ELF-1 (cell line): ENCODE measurements around the gene SOX6.
"Not testable (repeated sequence)": the region's sequence is repeated elsewhere in the genome, so short reads cannot be mapped to it uniquely, and the experiment has no call there.

Experiments
- DNase-seq: peaks from one replicate; pipeline ENCODE4 v3.0.0-alpha.2; 2016; ENCODE audit warnings: low read depth, low spot score

Gene SOX6

GRCh38 chr11:16356057-16356760, at the start of gene SOX6:
SOX6 (minus strand) TSS chr11:16356546; CDS start chr11:16341248, 15,298 bp downstream.
- no peak for DNase-seq

- DNase-seq, result no peak
Measured at GRCh38 chr11:16404781-16405285, 48.5 kb upstream of the SOX6 start.

DNA sequence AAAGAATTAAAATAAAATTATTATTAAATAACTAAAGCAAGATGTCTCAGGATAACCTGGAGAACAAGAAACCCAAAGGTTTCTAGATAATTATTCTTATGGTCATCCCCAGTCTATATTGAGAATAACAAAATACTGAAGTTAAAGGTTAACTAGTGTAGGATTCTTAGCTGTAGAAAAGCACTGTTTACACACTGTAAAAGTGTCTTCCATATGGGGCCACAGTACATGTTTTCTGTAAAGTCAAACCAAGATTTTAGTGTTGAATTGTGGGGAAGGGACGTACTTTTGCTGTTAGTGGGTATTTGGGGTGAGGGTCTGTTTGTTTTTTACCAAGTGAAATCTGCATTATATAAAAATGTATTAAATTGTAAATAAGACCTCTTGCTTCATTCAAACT, 47.5 kb upstream of the SOX6 start:
- no peak for DNase-seq

- DNase-seq, result no peak
Measured at GRCh38 chr11:16403448-16403803, 47.1 kb upstream of the SOX6 start.

GRCh38 chr11:16402654-16403447, 46.5 kb upstream of the SOX6 start:
- peak; percentile 26 for DNase-seq

DNA sequence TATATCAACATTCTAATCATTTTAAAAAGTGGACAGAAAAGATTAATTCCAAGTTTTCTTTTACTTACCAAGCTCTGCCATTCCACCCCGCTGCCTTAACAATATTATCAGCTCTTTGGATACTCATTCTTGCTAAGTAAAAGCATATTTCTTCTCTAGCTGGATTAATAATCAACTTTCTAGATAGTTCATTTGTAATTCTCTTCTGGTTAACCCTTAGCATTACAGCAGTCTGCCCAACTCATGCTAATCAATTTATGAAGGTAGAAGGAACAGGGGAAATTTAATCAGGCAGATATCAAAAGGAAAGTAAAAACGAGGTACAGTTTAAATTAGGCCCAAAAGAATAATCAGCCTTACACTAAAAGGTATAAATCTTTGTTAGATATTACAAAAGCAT, 41.0 kb upstream of the SOX6 start:
- no peak for DNase-seq

DNA sequence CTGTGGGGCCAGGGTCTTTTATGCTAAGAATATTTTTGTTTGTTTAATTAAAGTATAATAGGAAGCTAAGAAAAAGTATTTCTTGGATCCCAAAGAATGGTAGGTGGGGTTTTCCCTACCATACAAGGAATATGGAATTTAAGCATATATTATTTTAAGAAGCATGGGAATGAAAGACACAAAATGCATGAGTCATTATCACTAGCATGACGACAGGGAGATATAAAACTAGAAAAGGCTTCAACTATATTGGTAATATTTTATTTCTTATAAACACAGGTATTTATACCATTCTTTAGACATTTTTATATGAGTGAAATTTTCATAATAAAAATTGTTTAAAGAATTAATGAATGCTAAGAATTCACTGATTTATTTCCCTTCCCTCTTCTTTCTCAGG, 39.3 kb upstream of the SOX6 start:
- no peak for DNase-seq

GRCh38 chr11:16394947-16395346, 38.6 kb upstream of the SOX6 start:
- DNase-seq, result no peak

GRCh38 chr11:16393340-16393739, 37.0 kb upstream of the SOX6 start:
- no peak for DNase-seq

DNA sequence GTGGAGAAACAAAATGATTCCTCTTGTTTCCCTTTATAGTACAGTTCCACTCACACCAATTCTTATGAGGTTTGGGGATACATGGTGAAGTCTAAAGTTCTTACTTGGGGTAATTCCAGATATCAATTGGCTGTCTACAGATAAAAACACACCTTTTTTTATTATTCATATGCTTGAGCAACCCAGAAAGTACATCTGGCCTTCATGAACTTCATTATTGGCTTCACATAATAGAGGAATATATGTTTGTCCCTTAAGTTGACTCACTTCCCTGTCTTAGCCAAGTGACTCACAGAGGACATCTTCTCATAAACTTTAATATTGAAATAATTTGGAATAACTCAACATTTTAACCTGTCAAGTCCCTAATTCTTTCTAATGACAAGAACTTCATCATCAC, 36.3 kb upstream of the SOX6 start:
- no peak for DNase-seq

- DNase-seq, result not testable (repeated sequence)
Measured at GRCh38 chr11:16390826-16391225, 34.5 kb upstream of the SOX6 start.

- no peak for DNase-seq
Measured at GRCh38 chr11:16385099-16385498, 28.8 kb upstream of the SOX6 start.

DNA sequence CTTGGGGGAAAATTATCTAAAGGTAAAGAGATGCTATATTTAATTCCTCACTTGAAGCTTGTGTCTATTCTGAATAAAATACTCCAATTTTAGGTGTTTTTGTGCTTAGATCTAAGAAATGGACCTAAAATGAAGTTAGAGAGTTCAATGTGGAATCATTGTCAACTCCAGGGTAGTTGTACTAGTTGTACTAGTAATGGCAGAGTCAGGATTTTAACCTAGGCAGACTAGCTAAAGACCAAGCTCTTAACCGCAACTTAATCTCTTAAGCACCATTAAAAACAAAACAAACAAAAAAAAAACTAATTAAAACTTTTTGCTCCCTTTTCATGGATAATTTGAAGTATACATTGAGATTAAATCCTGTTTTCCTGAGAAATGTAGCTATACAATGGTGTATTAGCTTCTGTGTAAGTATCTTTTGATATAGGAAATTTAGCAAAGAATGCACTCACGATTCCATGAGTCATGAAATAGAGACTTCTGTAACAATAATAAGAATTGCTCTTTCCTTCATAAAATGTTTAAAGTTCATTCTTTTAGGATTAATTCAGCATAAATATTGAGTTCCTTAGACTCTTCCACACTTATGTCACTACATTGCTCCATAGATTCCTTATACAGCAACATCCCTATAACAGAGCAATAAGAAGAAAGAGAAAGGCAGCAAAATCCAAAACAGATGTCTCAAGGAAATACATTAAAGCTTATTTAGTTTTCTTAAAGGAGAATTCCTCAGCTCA, 26.5 kb upstream of the SOX6 start:
- DNase-seq, result no peak

DNA sequence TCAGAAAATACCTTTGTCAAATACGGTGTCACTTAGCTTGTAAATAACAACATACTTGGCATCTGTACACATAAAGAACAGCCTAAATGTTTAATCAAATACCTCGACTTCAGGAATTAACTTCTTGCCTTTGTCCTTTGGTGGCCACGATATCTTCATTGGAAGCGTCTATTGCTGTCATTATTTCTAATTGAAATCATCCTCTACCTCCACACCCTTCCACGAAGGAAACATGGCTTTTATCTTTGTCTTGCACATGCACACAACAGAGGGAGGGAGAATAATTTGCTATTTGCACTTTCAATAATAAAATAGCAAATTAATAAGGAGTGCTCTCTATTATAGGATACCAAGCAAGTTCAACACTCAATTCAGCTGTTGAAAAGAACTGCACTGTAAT, 25.8 kb upstream of the SOX6 start:
- DNase-seq, result no peak

GRCh38 chr11:16380941-16381568, 24.7 kb upstream of the SOX6 start:
- DNase-seq, result no peak

DNA sequence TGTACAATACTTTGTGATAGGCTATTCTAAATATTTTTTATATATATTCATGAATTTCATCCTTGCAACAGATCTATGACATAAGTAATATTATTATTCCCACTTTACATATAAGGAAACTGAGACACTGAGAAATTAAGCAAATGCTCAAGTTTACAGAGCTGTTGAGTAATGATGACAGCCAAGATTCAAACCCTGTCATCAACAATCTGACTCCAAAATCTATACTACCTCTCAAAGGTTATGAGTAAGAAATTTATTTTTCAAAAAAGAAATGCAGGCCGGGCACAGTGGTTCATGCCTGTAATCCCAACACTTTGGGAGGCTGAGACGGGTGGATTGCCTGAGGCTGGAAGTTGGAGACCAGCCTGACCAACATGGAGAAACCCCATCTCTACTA, 22.6 kb upstream of the SOX6 start:
- no peak for DNase-seq

GRCh38 chr11:16377746-16378145, 21.4 kb upstream of the SOX6 start:
- DNase-seq, result no peak

GRCh38 chr11:16375664-16376063, 19.3 kb upstream of the SOX6 start:
- not testable (repeated sequence) for DNase-seq

DNA sequence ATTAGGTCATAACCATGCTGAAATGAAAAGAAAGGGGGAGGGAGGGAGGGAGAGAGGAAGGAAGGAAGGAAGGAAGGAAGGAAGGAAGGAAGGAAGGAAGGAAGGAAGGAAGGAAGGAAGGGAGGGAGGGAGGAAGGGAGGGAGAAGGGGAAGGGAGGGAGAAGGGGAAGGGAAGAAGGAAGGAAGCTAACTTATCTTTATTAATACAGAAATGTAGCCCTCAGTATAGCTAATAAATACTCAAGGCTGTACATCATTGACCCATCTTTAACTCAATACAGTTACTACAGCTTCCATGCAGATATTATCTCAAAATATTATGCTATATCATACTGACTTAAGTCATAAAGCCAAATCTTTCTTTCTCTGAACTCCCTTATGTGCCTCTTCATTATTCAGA, 17.4 kb upstream of the SOX6 start:
- no peak for DNase-seq

DNA sequence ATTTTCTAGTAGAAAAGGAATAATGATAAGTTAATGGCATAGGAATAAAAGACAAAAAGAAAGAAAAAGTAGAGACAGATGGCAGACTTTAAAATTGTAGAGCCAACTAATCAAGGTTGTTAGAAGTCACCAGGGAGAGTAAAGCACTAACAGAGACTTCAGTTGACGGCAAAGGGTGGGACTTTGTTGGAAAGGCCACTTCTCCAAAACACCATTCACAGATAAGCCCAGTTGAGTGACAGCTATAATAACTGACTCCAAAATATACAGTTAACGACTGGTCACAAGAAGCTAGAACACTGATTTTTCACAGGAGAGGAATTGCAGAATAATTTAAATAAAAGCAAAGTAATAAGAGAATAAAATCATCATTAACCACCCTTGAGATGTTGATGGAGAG, 16.0 kb upstream of the SOX6 start:
- no peak for DNase-seq

- DNase-seq, result no peak
Measured at GRCh38 chr11:16367252-16367651, 10.9 kb upstream of the SOX6 start.
